Measurements from ENCODE around the gene PRRT4. TPM values are rescaled to one million over a fixed set of nuclear protein-coding genes. Genes with fewer than 3 reads are reported as not detected.

PRRT4 gene
- polyA plus RNA-seq, 1 donor (not counting 4 experiments of a cell fraction or from before 2014, with no cell fraction given): 0.12 TPM

- no peaks in the 10 kb centered on the region for H4K20me1 ChIP-seq (ENCODE audit: control insufficient read depth, extremely low read depth, insufficient read depth, low read length)
- H3K4me1 ChIP-seq (ENCODE audit: control insufficient read depth, extremely low read depth, insufficient read depth, low read length): peaks cover 13% of the 10 kb centered on the region
- H3K9me1 ChIP-seq (ENCODE audit: control insufficient read depth, extremely low read depth, insufficient read depth, low read length): no peaks in the 10 kb centered on the region
- H3K79me2 ChIP-seq (ENCODE audit: control insufficient read depth, insufficient read depth, low read length): peaks cover 15% of the 10 kb centered on the region
- no peak for FAIRE-seq
- no peaks in the 10 kb centered on the region for H3K9me3 ChIP-seq (ENCODE audit: control insufficient read depth, low read depth, low read length)
- H3K4me3 ChIP-seq (ENCODE audit: control insufficient read depth in 2 of 3, extremely low read depth in 1 of 3, insufficient read depth in 2 of 3, low read depth in 1 of 3, low read length in 3 of 3): no peak overlapping the region
- no peak for DNase-seq (ENCODE audit: low read depth, low spot score)
- H3K4me2 ChIP-seq (ENCODE audit: control insufficient read depth, extremely low read depth, insufficient read depth, low read depth, low read length): no peak overlapping the region
- no peaks in the 10 kb centered on the region for H3K27me3 ChIP-seq (ENCODE audit: control insufficient read depth, extremely low read depth, insufficient read depth, low read length)
- no peak overlapping the region for H3K9ac ChIP-seq (ENCODE audit: control insufficient read depth, extremely low read depth, insufficient read depth, low read length)
- TF ChIP-seq EZH2 (IDR thresholded peaks at IDR 0.05; ENCODE audit: low read length): no peak
- no peak for TF ChIP-seq CTCF (optimal IDR thresholded peaks at IDR 0.05 in 1 of 3, IDR thresholded peaks at IDR 0.05 in 1 of 3, conservative IDR thresholded peaks at IDR 0.05 in 1 of 3; ENCODE audit: extremely low read depth in 1 of 3, insufficient read depth in 2 of 3, low read length in 3 of 3)
- dilution Hi-C loops (cut with MboI; ENCODE audit: extremely low pct_ligation_motif_present, low sequenced_read_pairs): no loop called here
- H2AFZ ChIP-seq (ENCODE audit: control insufficient read depth, low read length): no peak overlapping the region
- H3K27ac ChIP-seq (ENCODE audit: control insufficient read depth, insufficient read depth, low read length): no peak overlapping the region
- peaks cover 27 to 35% of the 10 kb centered on the region in 2 experiments for H3K36me3 ChIP-seq (ENCODE audit: control insufficient read depth in 2 of 2, extremely low read depth in 1 of 2, insufficient read depth in 2 of 2, low read length in 2 of 2)
These were observed 39.1 kb upstream of the PRRT4 start for GRCh38 chr7:128400566-128400965.

GRCh38 chr7:128399991-128400390, 38.5 kb upstream of the PRRT4 start:
- dilution Hi-C loops (cut with MboI; ENCODE audit: extremely low pct_ligation_motif_present, low sequenced_read_pairs): no loop called here
- H3K9ac ChIP-seq (ENCODE audit: control insufficient read depth, extremely low read depth, insufficient read depth, low read length): no peak overlapping the region
- FAIRE-seq: no peak

More at GRCh38 chr7:128399991-128400390, 38.5 kb upstream of the PRRT4 start:
- H3K4me3 ChIP-seq (ENCODE audit: control insufficient read depth in 2 of 3, extremely low read depth in 1 of 3, insufficient read depth in 2 of 3, low read depth in 1 of 3, low read length in 3 of 3): no peak overlapping the region
- H3K27me3 ChIP-seq (ENCODE audit: control insufficient read depth, extremely low read depth, insufficient read depth, low read length): no peaks in the 10 kb centered on the region
- peaks cover 11% of the 10 kb centered on the region for H3K79me2 ChIP-seq (ENCODE audit: control insufficient read depth, insufficient read depth, low read length)
- no peaks in the 10 kb centered on the region for H4K20me1 ChIP-seq (ENCODE audit: control insufficient read depth, extremely low read depth, insufficient read depth, low read length)
- no peaks in the 10 kb centered on the region for H3K9me3 ChIP-seq (ENCODE audit: control insufficient read depth, low read depth, low read length)
- H3K4me1 ChIP-seq (ENCODE audit: control insufficient read depth, extremely low read depth, insufficient read depth, low read length): peaks cover 12% of the 10 kb centered on the region
- no peak overlapping the region for H3K4me2 ChIP-seq (ENCODE audit: control insufficient read depth, extremely low read depth, insufficient read depth, low read depth, low read length)
- H3K36me3 ChIP-seq (ENCODE audit: control insufficient read depth in 2 of 2, extremely low read depth in 1 of 2, insufficient read depth in 2 of 2, low read length in 2 of 2): peaks cover 27 to 35% of the 10 kb centered on the region in 2 experiments
- no peak for DNase-seq (ENCODE audit: low read depth, low spot score)
- H3K27ac ChIP-seq (ENCODE audit: control insufficient read depth, insufficient read depth, low read length): no peak overlapping the region
- no peak for TF ChIP-seq CTCF (optimal IDR thresholded peaks at IDR 0.05 in 1 of 3, IDR thresholded peaks at IDR 0.05 in 1 of 3, conservative IDR thresholded peaks at IDR 0.05 in 1 of 3; ENCODE audit: extremely low read depth in 1 of 3, insufficient read depth in 2 of 3, low read length in 3 of 3)
- TF ChIP-seq EZH2 (IDR thresholded peaks at IDR 0.05; ENCODE audit: low read length): no peak
- no peak overlapping the region for H2AFZ ChIP-seq (ENCODE audit: control insufficient read depth, low read length)
- no peaks in the 10 kb centered on the region for H3K9me1 ChIP-seq (ENCODE audit: control insufficient read depth, extremely low read depth, insufficient read depth, low read length)
